DMS 273 treated with DMSO at 0.1 percent for 48 hours (cell line): ENCODE data around the gene RIN3.

ENCODE experiments used
- DNase-seq: peaks from one replicate; lab custom pipeline; 2025; lab: John Stamatoyannopoulos, UW

RIN3 gene

GRCh38 chr14:92555465-92556111, 42.0 kb downstream of the RIN3 start:
- no peak for DNase-seq

- no peak for DNase-seq
These were observed 42.7 kb downstream of the RIN3 start for GRCh38 chr14:92556255-92556741.

GRCh38 chr14:92556863-92557543, 43.4 kb downstream of the RIN3 start:
- no peak for DNase-seq

GRCh38 chr14:92557544-92557912, 43.9 kb downstream of the RIN3 start:
- no peak for DNase-seq

GRCh38 chr14:92558319-92558718, 44.7 kb downstream of the RIN3 start:
- no peak for DNase-seq

- DNase-seq = no peak
These were observed 45.9 kb downstream of the RIN3 start for GRCh38 chr14:92559486-92559885.

GRCh38 chr14:92560106-92560865, 46.7 kb downstream of the RIN3 start:
- DNase-seq = no peak

GRCh38 chr14:92561906-92562479, 48.4 kb downstream of the RIN3 start:
- DNase-seq = no peak

- DNase-seq = no peak
These were observed 49.8 kb downstream of the RIN3 start for GRCh38 chr14:92563359-92563758.

- DNase-seq = no peak
These were observed 50.2 kb downstream of the RIN3 start for GRCh38 chr14:92563765-92564285.

- DNase-seq = no peak
These were observed 50.9 kb downstream of the RIN3 start for GRCh38 chr14:92564344-92565039.

- no peak for DNase-seq
These were observed 51.6 kb downstream of the RIN3 start for GRCh38 chr14:92565040-92565717.

- DNase-seq = no peak
These were observed 52.1 kb downstream of the RIN3 start for GRCh38 chr14:92565718-92566115.

GRCh38 chr14:92567173-92567725, 53.7 kb downstream of the RIN3 start:
- DNase-seq = no peak

GRCh38 chr14:92568621-92569479, 55.3 kb downstream of the RIN3 start:
- no peak for DNase-seq

GRCh38 chr14:92570674-92571262, 57.2 kb downstream of the RIN3 start:
- DNase-seq = no peak

- DNase-seq = no peak
These were observed 58.5 kb downstream of the RIN3 start for GRCh38 chr14:92572050-92572449.

GRCh38 chr14:92573761-92574498, 60.3 kb downstream of the RIN3 start:
- DNase-seq = no peak
